GM12872 (cell line): ENCODE data around the gene FHOD1.

Experiments used
- CTCF ChIP-seq: IDR thresholded peaks from 3 replicates; pipeline ENCODE4 v1.5.1; 2011; ENCODE audit warnings: low read depth, mild to moderate bottlenecking, low read length, moderate library complexity; ENCODE audit not compliant: insufficient read depth

The FHOD1 gene

GRCh38 chr16:67187175-67187890, 59.9 kb downstream of the FHOD1 start:
- no peak for TF ChIP-seq CTCF

GRCh38 chr16:67186550-67186950, 60.7 kb downstream of the FHOD1 start:
- no peak for TF ChIP-seq CTCF

- TF ChIP-seq CTCF, result no peak
Observed at GRCh38 chr16:67185651-67186134, 61.6 kb downstream of the FHOD1 start.

GRCh38 chr16:67184995-67185650, 62.2 kb downstream of the FHOD1 start:
- peak; percentile 87 for TF ChIP-seq CTCF

GRCh38 chr16:67184453-67184994, 62.8 kb downstream of the FHOD1 start:
- no peak for TF ChIP-seq CTCF

GRCh38 chr16:67183627-67184452, 63.4 kb downstream of the FHOD1 start, which contains the start of gene MATCAP1:
Gene MATCAP1 (minus strand): TSS chr16:67183963. CDS start chr16:67180610, 3,353 bp downstream.
- TF ChIP-seq CTCF, result no peak

GRCh38 chr16:67183284-67183626, 64.0 kb downstream of the FHOD1 start:
- no peak for TF ChIP-seq CTCF
